HepG2 (cell line): Measurements from ENCODE around the gene ZIC4. TPM values are rescaled to one million over a fixed set of nuclear protein-coding genes. Genes with fewer than 3 reads are reported as not detected.

Source experiments
- CENPBD1 ChIP-seq: sonication (generic); formaldehyde crosslinking; IDR thresholded peaks from 2 replicates; pipeline ENCODE4 v1.8.0; 2022; ENCODE audit warnings: missing genetic modification reagents, low read depth, mild to moderate bottlenecking, borderline replicate concordance
- E2F2 ChIP-seq: sonication (generic); formaldehyde crosslinking; IDR thresholded peaks from 2 replicates; pipeline ENCODE4 v1.4.0; 2020; ENCODE audit warnings: missing genetic modification reagents, borderline replicate concordance
- GATAD2A ChIP-seq: IDR thresholded peaks from 2 replicates; pipeline ENCODE4 v1.6.1; 2016
- HDAC2 ChIP-seq: sonication (generic); formaldehyde crosslinking; IDR thresholded peaks from 2 replicates; pipeline ENCODE4 v1.4.0; 2020; ENCODE audit warnings: missing genetic modification reagents
- HOMEZ ChIP-seq: IDR thresholded peaks from 2 replicates; pipeline ENCODE4 v1.6.1; 2016; ENCODE audit warnings: low read depth
- HOXA3 ChIP-seq: sonication (generic); formaldehyde crosslinking; IDR thresholded peaks from 2 replicates; pipeline ENCODE4 v1.5.0; 2020; ENCODE audit warnings: missing genetic modification reagents
- KLF15 ChIP-seq: sonication (generic); formaldehyde crosslinking; IDR thresholded peaks from 2 replicates; pipeline ENCODE4 v1.8.1; 2023; ENCODE audit warnings: borderline replicate concordance, mild to moderate bottlenecking, inconsistent platforms, missing genetic modification reagents, mixed read lengths
- KLF16 ChIP-seq, 2 experiments: sonication (generic) in 1 of 2; formaldehyde crosslinking in 1 of 2; IDR thresholded peaks; 2 replicates each; pipeline versions ENCODE4 v1.6.1 to v1.8.0; 2016 to 2023; ENCODE audit warnings: missing genetic modification reagents in 2 of 2, missing compliant biosample characterization in 1 of 2
- KMT2B ChIP-seq: IDR thresholded peaks from 2 replicates; pipeline ENCODE4 v1.6.1; 2016; ENCODE audit warnings: missing genetic modification reagents, missing compliant biosample characterization
- MAFK ChIP-seq, 2 experiments: IDR thresholded peaks in 1 of 2; conservative IDR thresholded peaks in 1 of 2; 2 replicates each; pipeline ENCODE4 v1.6.1; 2011; ENCODE audit warnings: improper control_type of control experiment in 2 of 2, low read length in 2 of 2
- MBNL3 ChIP-seq: fragments of 250-450 bp; sonication (Bioruptor Pico); conservative IDR thresholded peaks from 2 replicates; pipeline ENCODE4 v1.8.0; 2022; ENCODE audit warnings: mild to moderate bottlenecking, inconsistent platforms
- MLXIP ChIP-seq: sonication (generic); formaldehyde crosslinking; IDR thresholded peaks from 2 replicates; pipeline ENCODE4 v1.9.0; 2021; ENCODE audit warnings: missing genetic modification reagents, borderline replicate concordance
- NR2C2 ChIP-seq: sonication (generic); formaldehyde crosslinking; IDR thresholded peaks from 2 replicates; pipeline ENCODE4 v1.4.0; 2020; ENCODE audit warnings: missing genetic modification reagents, mild to moderate bottlenecking, moderate library complexity, borderline replicate concordance
- NR2F1 ChIP-seq, 2 experiments: fragments of 450-650 bp in 1 of 2; formaldehyde crosslinking in 1 of 2; IDR thresholded peaks; 2 replicates each; pipeline versions ENCODE4 v1.5.0 to v1.6.1; 2016 to 2020; ENCODE audit warnings: mild to moderate bottlenecking in 1 of 2, missing compliant biosample characterization in 1 of 2, missing genetic modification reagents in 1 of 2, moderate library complexity in 1 of 2
- RXRA ChIP-seq: sonication (generic); formaldehyde crosslinking; IDR thresholded peaks from 2 replicates; pipeline ENCODE4 v1.5.1; 2020; ENCODE audit warnings: missing genetic modification reagents
- SMAD3 ChIP-seq: sonication (generic); formaldehyde crosslinking; IDR thresholded peaks from 2 replicates; pipeline ENCODE4 v1.4.0; 2020; ENCODE audit warnings: missing genetic modification reagents
- ZFAT ChIP-seq: sonication (generic); formaldehyde crosslinking; conservative IDR thresholded peaks from 2 replicates; pipeline ENCODE4 v1.8.1; 2023; ENCODE audit warnings: missing genetic modification reagents, inconsistent platforms
- ZNF337 ChIP-seq: sonication (generic); formaldehyde crosslinking; IDR thresholded peaks from 2 replicates; pipeline ENCODE4 v1.5.1; 2020; ENCODE audit warnings: missing genetic modification reagents, low read depth, mild to moderate bottlenecking, borderline replicate concordance
- ZNF644 ChIP-seq: IDR thresholded peaks from 2 replicates; pipeline ENCODE4 v1.6.1; 2016; ENCODE audit warnings: low read depth
- ZNF703 ChIP-seq: sonication (generic); formaldehyde crosslinking; IDR thresholded peaks from 2 replicates; pipeline ENCODE4 v1.5.1; 2020; ENCODE audit warnings: missing genetic modification reagents, mild to moderate bottlenecking, moderate library complexity, borderline replicate concordance
- polyA plus RNA-seq, 8 experiments: library from polyadenylated mRNA; depleted of rRNA in 3 of 8; stranded (reverse) in 7 of 8; unstranded in 1 of 8; fragments of >200 nt; fragmentation: Illumina TruSeq in 4 of 8; extraction: Trizol in 4 of 8; gene quantifications; 2 replicates each; pipeline versions ENCODE4 v1.2.1 to v1.2.3, GENCODE V29; 2011 to 2016; ENCODE audit warnings: low read depth in 4 of 8, missing spikeins in 1 of 8, mixed read lengths in 1 of 8; ENCODE audit not compliant: insufficient read depth in 1 of 8
- total RNA-seq, 5 experiments: library from RNA; depleted of rRNA; stranded (reverse); fragments of >200 nt; fragmentation: Illumina TruSeq; extraction: Trizol; gene quantifications; 2 replicates each; pipeline ENCODE4 v1.2.3, GENCODE V29; 2016; ENCODE audit warnings: low read depth in 1 of 5

ZIC4 gene
- total and polyA plus RNA-seq, 2 of the 13 experiments (the other 11 are each of a cell fraction or from before 2014, with no cell fraction given), result not detected

- TF ChIP-seq MLXIP (CRISPR knock-in tag), result no peak
- TF ChIP-seq MAFK (conservative IDR thresholded peaks at IDR 0.05 in 1 of 2, IDR thresholded peaks at IDR 0.05 in 1 of 2; ENCODE audit: low read length in 2 of 2), result no peak
- TF ChIP-seq NR2C2, result peak; percentile 92
- TF ChIP-seq KLF16 (CRISPR knock-in tag; IDR thresholded peaks at IDR 0.05), result no peak
- no peak for TF ChIP-seq ZNF337 (CRISPR knock-in tag)
- TF ChIP-seq SMAD3 (CRISPR knock-in tag), result 0 out of 2 replicates have a peak, but pooled peaks have one; percentile 64
- no peak for TF ChIP-seq ZNF703 (CRISPR knock-in tag)
- TF ChIP-seq RXRA (CRISPR knock-in tag), result peak; percentile 15; the same call in 1 of the 2 replicates
- no peak for TF ChIP-seq ZFAT (CRISPR knock-in tag)
- peak; percentile 82 for TF ChIP-seq HOMEZ (CRISPR knock-in tag)
- TF ChIP-seq CENPBD1 (CRISPR knock-in tag), result no peak
- peak; percentile 76 for TF ChIP-seq GATAD2A (CRISPR knock-in tag)
- TF ChIP-seq KMT2B (CRISPR knock-in tag), result 0 out of 2 replicates have a peak, but pooled peaks have one; percentile 25
- TF ChIP-seq KLF15 (CRISPR knock-in tag), result no peak
- no peak for TF ChIP-seq MBNL3
- peak; percentile 74; the same call in 1 of the 2 replicates for TF ChIP-seq HDAC2
- peak; percentile 36; the same call in 1 of the 2 replicates for TF ChIP-seq HOXA3 (CRISPR knock-in tag)
- TF ChIP-seq ZNF644, result peak; percentile 67
- TF ChIP-seq NR2F1 (CRISPR knock-in tag; IDR thresholded peaks at IDR 0.05), result peak; percentile 88 to 95
- TF ChIP-seq E2F2 (CRISPR knock-in tag), result no peak
These were observed 37.7 kb downstream of the ZIC4 start (continued) for GRCh38 chr3:147368561-147369221.
